HG03521 (cell line): ENCODE measurements around the gene GTPBP2.
A peak's percentile ranks its signal among the peaks of the same experiment; 100 is the strongest.

Experiments
- ATAC-seq: cut with Tn5 transposase; IDR thresholded peaks from one replicate; pipeline ENCODE4 v1.9.1; 2021; ENCODE audit warnings: mild to moderate bottlenecking, moderate library complexity; ENCODE audit not compliant: unreplicated experiment

Gene GTPBP2

GRCh38 chr6:43579171-43579570, 49.9 kb downstream of the GTPBP2 start:
- ATAC-seq, result no peak

DNA sequence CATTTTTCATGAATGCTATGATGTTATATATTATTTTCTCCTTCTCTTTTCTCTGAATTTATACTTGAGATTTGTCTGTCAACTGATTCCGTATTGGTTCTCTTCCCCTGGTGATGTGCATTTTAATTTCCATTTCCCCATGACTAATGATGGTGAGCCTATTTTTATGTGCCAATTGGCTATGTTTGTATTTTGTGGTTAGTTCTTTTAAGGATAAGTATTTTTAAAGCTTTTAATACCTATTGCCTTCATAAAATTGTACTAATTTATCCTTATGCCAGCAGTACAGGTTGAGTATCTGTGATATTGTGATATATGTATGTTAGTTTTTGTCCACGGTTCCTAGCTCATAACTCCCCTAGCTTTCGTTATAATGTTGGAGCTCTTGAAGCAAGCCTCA, 50.3 kb downstream of the GTPBP2 start:
- no peak for ATAC-seq

GRCh38 chr6:43575772-43576551, 53.1 kb downstream of the GTPBP2 start, which contains the start of the genes POLH and XPO5:
Gene POLH (plus strand): TSS chr6:43576185. CDS start chr6:43582320, 6,135 bp downstream.
Gene XPO5 (minus strand): TSS chr6:43576038. CDS start chr6:43575864, 174 bp downstream.
- peak; percentile 81 for ATAC-seq

DNA sequence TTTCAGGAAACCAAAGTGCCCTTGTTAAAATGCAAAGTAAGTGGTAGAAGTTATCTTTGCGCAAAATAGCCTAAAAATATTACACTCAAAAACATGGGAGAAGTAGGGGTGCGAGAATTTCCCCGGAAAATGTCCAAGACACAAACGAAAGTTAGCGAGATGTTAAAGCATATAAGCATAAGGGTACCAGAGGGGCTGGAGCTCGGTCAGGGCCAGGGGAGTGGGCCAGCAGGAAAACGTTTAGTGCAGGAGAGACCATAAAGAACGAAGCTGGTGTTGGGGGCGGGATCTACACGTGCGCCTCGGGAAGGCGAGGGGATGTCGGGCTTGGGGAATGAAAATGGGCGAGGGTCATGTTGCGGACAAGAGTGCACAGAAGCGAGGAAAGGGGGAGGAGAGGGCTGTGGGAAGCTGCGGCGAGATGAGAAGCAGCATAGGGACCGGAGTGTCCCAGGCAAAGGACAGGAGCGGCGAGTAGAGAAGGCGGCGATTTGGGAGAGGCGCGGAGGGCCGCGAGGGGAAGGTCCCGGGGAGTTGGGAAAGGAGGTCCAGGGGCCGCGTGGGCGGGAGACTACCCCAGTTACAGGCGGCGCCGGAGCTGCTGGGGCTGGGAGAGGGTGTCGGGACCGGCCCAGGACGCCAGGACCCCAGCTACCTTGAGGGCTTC, 53.8 kb downstream of the GTPBP2 start:
- peak; percentile 34 for ATAC-seq

DNA sequence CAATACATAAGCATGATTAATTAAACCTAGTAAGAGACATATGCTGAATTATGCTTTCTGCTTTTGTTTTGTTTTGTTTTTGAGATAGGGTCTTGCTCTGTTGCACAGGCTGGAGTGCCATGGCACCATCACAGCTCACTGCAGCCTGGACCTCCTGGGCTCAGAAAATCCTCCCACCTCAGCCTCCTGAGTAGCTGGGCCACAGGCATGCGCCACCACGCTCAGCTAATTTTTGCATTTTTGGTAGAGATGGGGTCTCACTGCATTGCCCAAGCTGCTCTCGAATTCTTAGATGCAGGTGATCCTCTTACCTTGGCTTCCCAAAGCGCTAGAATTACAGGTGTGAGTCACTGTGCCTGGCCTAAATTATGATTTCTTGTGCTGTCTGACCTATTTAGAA, 57.0 kb downstream of the GTPBP2 start:
- ATAC-seq, result no peak

- ATAC-seq, result no peak
Observed at GRCh38 chr6:43570876-43571441, 58.1 kb downstream of the GTPBP2 start.
